Measurements from ENCODE around the gene TSPAN3.

Gene TSPAN3

DNA sequence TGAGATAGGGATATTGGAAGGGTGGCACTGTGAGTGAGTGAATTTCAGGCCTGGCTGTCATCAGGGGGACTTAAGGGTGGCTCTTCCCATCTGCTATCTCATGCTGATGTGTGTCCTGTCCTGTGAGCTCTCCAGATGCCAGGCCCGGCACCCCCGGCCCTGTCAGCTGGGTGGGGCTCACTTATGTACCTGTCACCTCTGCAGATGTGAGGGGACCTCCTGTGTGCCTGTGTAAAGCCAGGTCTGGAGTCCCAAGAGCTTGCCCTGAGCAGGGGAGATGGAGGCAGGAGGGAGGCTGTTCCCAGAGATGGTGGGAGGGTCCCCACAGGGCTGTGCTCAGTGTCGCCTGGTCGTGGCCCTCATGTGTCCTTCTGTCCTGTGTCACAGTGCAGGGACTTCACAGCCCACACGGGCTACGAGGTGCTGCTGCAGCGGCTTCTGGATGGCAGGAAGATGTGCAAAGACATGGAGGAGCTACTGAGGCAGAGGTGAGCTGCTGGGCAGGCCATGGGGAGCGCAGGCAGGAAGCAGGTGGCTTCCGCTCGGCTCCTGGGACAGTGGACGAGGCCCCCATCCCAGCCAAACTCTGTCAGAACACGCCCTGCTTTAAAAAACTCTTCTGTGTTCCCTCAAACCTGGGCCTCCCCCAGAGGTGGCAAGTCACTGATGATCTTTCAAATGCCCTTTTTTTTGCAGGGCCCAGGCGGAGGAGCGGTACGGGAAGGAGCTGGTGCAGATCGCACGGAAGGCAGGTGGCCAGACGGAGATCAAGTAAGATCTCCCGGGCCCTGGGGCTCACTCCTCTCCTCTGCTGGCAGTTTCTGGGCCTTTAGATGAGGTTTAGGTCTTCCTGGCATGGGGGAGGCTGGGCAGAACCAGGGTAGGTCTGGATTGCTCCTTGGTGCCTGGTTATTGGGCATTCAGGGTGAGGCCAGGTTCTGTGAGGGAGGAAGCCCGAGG is 52.9 kb downstream of the TSPAN3 start:
- no peaks in the 10 kb centered on the region for H3K36me3 ChIP-seq (ENCODE audit: control insufficient read depth in 2 of 2, insufficient read depth in 2 of 2, low read length in 2 of 2)
- H3K9me3 ChIP-seq (ENCODE audit: control insufficient read depth in 2 of 2, low read length in 2 of 2) = no peaks in the 10 kb centered on the region
- H3K4me1 ChIP-seq (ENCODE audit: control insufficient read depth in 2 of 2, insufficient read depth in 2 of 2, low read length in 2 of 2) = peaks cover 3 to 6% of the 10 kb centered on the region in 2 donors
- H3K27ac ChIP-seq (ENCODE audit: low read depth in 2 of 2, low read length in 2 of 2) = no peak overlapping the region
- no peaks in the 10 kb centered on the region for H3K27me3 ChIP-seq (ENCODE audit: control insufficient read depth in 2 of 2, insufficient read depth in 2 of 2, low read length in 2 of 2)
- H3K4me3 ChIP-seq (ENCODE audit: low read length in 2 of 2) = no peak overlapping the region
- H3K9ac ChIP-seq (ENCODE audit: low read depth in 1 of 2, low read length in 2 of 2) = no peak overlapping the region

DNA sequence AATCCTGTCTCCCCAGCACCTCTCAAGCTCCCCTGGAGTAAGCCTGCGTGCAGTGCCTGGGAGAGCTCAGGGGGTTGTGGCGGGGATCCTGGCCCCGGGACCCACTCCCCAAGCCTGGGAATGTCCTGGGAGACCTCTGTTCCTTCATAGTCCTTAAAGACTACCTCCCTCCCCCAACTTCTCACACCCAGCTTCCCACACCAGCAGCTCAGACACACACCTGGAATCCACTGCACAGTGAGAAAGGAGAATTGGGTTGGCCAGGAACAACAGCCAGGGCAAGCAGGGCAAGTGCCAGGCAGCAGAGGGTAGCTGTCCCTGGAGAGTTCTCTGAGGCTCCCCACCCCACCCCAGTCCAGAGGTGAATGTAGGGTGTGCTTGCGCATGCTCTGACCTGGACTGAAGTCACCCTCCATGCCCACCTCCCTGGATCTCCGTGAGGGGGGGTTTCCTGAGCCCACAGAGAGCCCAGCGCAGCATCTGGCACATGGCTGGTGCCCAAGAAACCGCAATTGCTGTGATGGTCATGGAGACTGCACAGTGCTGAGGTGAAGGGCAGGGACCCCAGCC is 53.7 kb downstream of the TSPAN3 start:
- Histone ChIP-seq H3K9me3 (ENCODE audit: control insufficient read depth in 2 of 2, low read length in 2 of 2) (no peaks in the 10 kb centered on the region), H3K36me3 (ENCODE audit: control insufficient read depth in 2 of 2, insufficient read depth in 2 of 2, low read length in 2 of 2) (no peaks in the 10 kb centered on the region), H3K27ac (ENCODE audit: low read depth in 2 of 2, low read length in 2 of 2) (no peak overlapping the region), H3K4me3 (ENCODE audit: low read length in 2 of 2) (no peak overlapping the region), H3K9ac (ENCODE audit: low read depth in 1 of 2, low read length in 2 of 2) (no peak overlapping the region), H3K4me1 (ENCODE audit: control insufficient read depth in 2 of 2, insufficient read depth in 2 of 2, low read length in 2 of 2) (peaks cover 3 to 4% of the 10 kb centered on the region in 2 donors), H3K27me3 (ENCODE audit: control insufficient read depth in 2 of 2, insufficient read depth in 2 of 2, low read length in 2 of 2) (no peaks in the 10 kb centered on the region)

DNA sequence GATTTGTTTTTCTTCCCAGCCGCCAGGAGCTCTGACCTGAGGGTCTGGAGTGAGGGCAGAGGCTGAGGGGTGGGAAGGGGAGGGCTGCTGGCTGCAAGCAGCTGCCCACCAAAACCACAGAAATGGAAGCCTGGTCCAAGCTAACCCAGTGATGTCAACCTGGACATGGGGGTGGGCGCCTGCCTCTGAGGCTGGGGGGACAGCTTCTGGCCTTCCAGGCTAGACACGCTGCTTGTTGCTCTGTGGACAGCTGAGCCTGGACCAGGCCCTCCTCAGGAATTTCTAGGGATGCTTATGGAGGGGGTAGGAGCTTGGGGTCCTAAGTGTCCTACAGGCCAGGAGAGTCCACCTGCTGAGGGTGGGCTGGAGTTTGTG is 54.6 kb downstream of the TSPAN3 start:
- Histone ChIP-seq H3K27ac (ENCODE audit: low read depth in 2 of 2, low read length in 2 of 2) (no peak overlapping the region), H3K4me3 (ENCODE audit: low read length in 2 of 2) (no peak overlapping the region), H3K9ac (ENCODE audit: low read depth in 1 of 2, low read length in 2 of 2) (no peak overlapping the region), H3K36me3 (ENCODE audit: control insufficient read depth in 2 of 2, insufficient read depth in 2 of 2, low read length in 2 of 2) (no peaks in the 10 kb centered on the region), H3K4me1 (ENCODE audit: control insufficient read depth in 2 of 2, insufficient read depth in 2 of 2, low read length in 2 of 2) (peaks cover 2 to 3% of the 10 kb centered on the region in 2 donors), H3K27me3 (ENCODE audit: control insufficient read depth in 2 of 2, insufficient read depth in 2 of 2, low read length in 2 of 2) (no peaks in the 10 kb centered on the region), H3K9me3 (ENCODE audit: control insufficient read depth in 2 of 2, low read length in 2 of 2) (no peaks in the 10 kb centered on the region)

DNA sequence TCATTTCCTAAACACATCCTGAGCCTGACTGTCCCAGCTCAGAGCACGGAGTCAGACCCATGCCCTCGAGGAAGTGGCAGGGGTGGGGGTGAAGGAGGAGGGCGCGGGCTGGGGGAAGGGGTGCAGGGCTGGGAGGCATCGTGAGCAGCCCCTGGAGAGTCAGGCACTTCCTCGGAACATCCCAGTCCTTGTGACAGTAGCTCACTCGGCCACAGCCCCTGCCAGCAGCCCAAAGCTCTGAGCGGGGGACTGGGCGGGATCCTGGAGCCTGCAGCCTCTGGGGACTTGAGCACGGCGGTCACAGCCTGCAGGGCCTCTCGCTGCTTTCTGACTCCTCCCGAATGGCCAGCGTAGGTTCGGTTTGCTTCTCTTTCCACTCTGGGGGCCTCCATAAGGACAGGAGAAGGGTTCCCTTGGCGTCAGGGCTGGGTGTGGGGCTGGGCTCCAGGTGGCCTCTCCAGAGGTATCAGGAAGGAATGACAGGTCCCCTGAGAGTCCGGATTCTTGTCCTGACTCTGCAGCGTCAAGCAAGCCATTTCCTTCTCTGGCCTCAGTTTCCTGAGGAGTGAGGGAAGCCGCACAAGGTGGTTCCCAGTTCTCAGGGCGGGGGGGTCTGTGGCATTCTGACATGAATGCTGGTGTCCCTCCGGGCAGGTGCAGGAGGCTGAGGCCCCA is 55.1 kb downstream of the TSPAN3 start:
- no peaks in the 10 kb centered on the region for H3K36me3 ChIP-seq (ENCODE audit: control insufficient read depth in 2 of 2, insufficient read depth in 2 of 2, low read length in 2 of 2)
- no peak overlapping the region for H3K9ac ChIP-seq (ENCODE audit: low read depth in 1 of 2, low read length in 2 of 2)
- no peak overlapping the region for H3K4me3 ChIP-seq (ENCODE audit: low read length in 2 of 2)
- peaks cover 2 to 3% of the 10 kb centered on the region in 2 donors for H3K4me1 ChIP-seq (ENCODE audit: control insufficient read depth in 2 of 2, insufficient read depth in 2 of 2, low read length in 2 of 2)
- no peak overlapping the region for H3K27ac ChIP-seq (ENCODE audit: low read depth in 2 of 2, low read length in 2 of 2)
- no peaks in the 10 kb centered on the region for H3K9me3 ChIP-seq (ENCODE audit: control insufficient read depth in 2 of 2, low read length in 2 of 2)
- no peaks in the 10 kb centered on the region for H3K27me3 ChIP-seq (ENCODE audit: control insufficient read depth in 2 of 2, insufficient read depth in 2 of 2, low read length in 2 of 2)

DNA sequence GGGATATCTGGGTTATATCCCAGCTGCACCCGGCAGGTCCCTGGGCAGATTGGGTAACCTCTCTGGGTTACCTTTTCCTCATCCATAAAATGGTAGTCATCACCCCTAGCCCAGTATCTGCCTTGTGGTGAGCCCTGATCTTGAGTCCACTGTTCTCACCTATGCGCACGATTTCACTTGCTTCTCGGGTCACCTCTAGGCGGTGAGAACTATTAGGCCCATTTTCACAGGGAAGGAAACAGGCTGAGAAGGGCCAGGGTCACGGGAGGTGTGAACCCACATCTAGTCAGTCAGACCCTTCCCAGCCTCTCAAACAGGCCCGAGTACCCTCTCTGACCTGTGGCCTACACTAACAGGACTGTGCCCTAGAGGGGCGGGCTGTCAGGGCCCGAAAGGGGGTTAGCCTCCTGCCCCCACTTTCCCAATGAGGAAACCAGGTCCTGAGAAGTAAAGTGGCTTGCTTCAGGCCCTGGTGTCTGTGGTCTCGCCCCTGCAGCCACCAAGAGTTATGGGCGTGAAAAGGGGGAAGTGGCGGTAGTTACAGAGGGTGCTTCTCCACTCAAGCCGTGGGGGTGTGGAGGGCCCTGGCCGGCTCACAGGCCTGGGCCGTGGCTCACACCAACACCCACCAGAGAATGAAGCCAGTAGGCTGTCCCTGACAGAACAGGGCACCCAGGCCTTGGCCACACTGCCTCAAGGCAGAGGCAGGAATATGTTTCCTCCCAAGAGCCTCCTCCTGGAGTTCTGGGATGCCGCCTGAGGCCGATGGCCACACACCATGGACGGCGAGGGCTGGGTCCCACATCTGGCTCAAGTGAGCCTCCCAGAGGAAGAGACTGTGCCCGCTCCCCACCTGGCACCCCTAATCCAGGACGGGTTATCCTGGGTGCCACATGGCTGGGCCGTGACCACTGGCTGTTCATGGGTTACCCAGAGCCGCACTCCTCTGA is 56.5 kb downstream of the TSPAN3 start:
- Histone ChIP-seq H3K4me1 (ENCODE audit: control insufficient read depth in 2 of 2, insufficient read depth in 2 of 2, low read length in 2 of 2) (peaks cover 0 to 3% of the 10 kb centered on the region in 2 donors), H3K9me3 (ENCODE audit: control insufficient read depth in 2 of 2, low read length in 2 of 2) (no peaks in the 10 kb centered on the region), H3K27me3 (ENCODE audit: control insufficient read depth in 2 of 2, insufficient read depth in 2 of 2, low read length in 2 of 2) (no peaks in the 10 kb centered on the region), H3K27ac (ENCODE audit: low read depth in 2 of 2, low read length in 2 of 2) (peak overlapping the region in 1 of 2 donors; percentile 58), H3K9ac (ENCODE audit: low read depth in 1 of 2, low read length in 2 of 2) (peak overlapping the region in 1 of 2 donors; percentile 14), H3K36me3 (ENCODE audit: control insufficient read depth in 2 of 2, insufficient read depth in 2 of 2, low read length in 2 of 2) (no peaks in the 10 kb centered on the region), H3K4me3 (ENCODE audit: low read length in 2 of 2) (no peak overlapping the region)

DNA sequence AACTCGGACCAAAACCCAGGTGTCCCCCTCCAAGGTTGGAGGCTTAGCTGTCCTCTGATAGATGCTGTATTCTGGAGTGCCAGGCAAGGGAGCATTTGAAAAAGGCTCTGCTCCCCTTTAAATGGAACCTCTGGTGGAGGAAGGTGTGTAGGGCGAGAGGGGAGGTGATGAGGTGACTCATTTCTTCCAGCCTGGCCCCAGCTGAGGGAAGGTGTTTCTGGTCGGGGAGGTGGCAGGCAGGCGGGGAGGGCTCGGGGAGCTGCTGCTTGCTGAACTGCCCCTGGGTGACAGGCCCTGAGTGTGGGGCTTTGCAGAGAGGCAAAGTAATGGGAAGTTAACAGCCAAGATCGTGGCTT is 57.2 kb downstream of the TSPAN3 start:
- Histone ChIP-seq H3K9ac (ENCODE audit: low read depth in 1 of 2, low read length in 2 of 2) (no peak overlapping the region), H3K9me3 (ENCODE audit: control insufficient read depth in 2 of 2, low read length in 2 of 2) (no peaks in the 10 kb centered on the region), H3K36me3 (ENCODE audit: control insufficient read depth in 2 of 2, insufficient read depth in 2 of 2, low read length in 2 of 2) (no peaks in the 10 kb centered on the region), H3K4me3 (ENCODE audit: low read length in 2 of 2) (no peak overlapping the region), H3K27me3 (ENCODE audit: control insufficient read depth in 2 of 2, insufficient read depth in 2 of 2, low read length in 2 of 2) (no peaks in the 10 kb centered on the region), H3K4me1 (ENCODE audit: control insufficient read depth in 2 of 2, insufficient read depth in 2 of 2, low read length in 2 of 2) (peaks cover 0 to 3% of the 10 kb centered on the region in 2 donors), H3K27ac (ENCODE audit: low read depth in 2 of 2, low read length in 2 of 2) (peak overlapping the region in 1 of 2 donors; percentile 58)

DNA sequence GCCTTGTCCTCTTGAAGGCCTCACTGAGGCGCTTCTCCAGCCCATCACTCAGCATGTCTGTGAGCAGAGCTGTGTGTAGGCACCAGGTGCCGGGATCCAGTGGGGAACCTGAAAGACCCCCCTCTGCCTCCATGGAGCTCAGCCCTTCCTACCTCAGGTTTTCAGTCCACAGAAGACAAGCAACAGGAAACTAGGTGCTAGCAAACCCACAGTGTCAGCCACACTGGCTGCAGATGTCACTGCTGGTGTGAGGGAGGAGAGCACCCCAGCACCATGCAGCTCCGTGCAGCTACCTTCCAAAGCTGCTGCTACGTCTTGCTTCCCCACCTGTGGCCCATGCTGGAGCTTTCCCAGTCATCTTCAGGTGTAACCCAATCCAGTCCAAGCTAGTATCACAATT is 58.0 kb downstream of the TSPAN3 start:
- Histone ChIP-seq H3K9me3 (ENCODE audit: control insufficient read depth in 2 of 2, low read length in 2 of 2) (no peaks in the 10 kb centered on the region), H3K4me3 (ENCODE audit: low read length in 2 of 2) (no peak overlapping the region), H3K27ac (ENCODE audit: low read depth in 2 of 2, low read length in 2 of 2) (peak overlapping the region in 1 of 2 donors; percentile 52), H3K4me1 (ENCODE audit: control insufficient read depth in 2 of 2, insufficient read depth in 2 of 2, low read length in 2 of 2) (peaks cover 0 to 3% of the 10 kb centered on the region in 2 donors), H3K9ac (ENCODE audit: low read depth in 1 of 2, low read length in 2 of 2) (no peak overlapping the region), H3K27me3 (ENCODE audit: control insufficient read depth in 2 of 2, insufficient read depth in 2 of 2, low read length in 2 of 2) (no peaks in the 10 kb centered on the region), H3K36me3 (ENCODE audit: control insufficient read depth in 2 of 2, insufficient read depth in 2 of 2, low read length in 2 of 2) (no peaks in the 10 kb centered on the region)

DNA sequence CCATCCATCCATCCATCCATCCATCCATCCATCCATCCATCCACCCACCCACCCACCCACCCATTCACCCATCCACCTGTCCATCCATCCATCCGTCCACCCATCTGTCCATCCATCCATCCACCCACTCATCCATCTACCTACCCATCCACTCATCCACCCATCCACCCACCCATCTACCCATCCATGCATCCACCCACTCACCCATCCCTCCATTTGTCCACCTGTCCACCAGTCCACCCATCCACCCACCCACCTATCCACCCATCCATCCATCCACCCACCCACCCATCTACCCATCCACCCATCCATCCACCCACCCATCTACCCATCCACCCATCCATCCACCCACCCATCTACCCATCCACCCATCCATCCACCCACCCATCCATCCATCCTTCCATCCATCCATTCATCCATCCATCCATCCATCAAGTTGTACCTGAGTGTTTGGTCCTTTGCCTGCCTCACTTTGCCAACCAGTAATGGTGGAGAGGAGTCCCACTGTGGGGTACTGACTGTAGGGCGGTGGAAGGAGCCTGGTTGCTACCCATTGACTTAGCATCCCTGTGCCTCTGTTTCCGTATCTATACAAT is 58.7 kb downstream of the TSPAN3 start:
- H3K4me1 ChIP-seq (ENCODE audit: control insufficient read depth in 2 of 2, insufficient read depth in 2 of 2, low read length in 2 of 2) = peaks cover 0 to 3% of the 10 kb centered on the region in 2 donors
- H3K4me3 ChIP-seq (ENCODE audit: low read length in 2 of 2) = no peak overlapping the region
- no peaks in the 10 kb centered on the region for H3K27me3 ChIP-seq (ENCODE audit: control insufficient read depth in 2 of 2, insufficient read depth in 2 of 2, low read length in 2 of 2)
- H3K9me3 ChIP-seq (ENCODE audit: control insufficient read depth in 2 of 2, low read length in 2 of 2) = no peaks in the 10 kb centered on the region
- H3K9ac ChIP-seq (ENCODE audit: low read depth in 1 of 2, low read length in 2 of 2) = no peak overlapping the region
- no peak overlapping the region for H3K27ac ChIP-seq (ENCODE audit: low read depth in 2 of 2, low read length in 2 of 2)
- no peaks in the 10 kb centered on the region for H3K36me3 ChIP-seq (ENCODE audit: control insufficient read depth in 2 of 2, insufficient read depth in 2 of 2, low read length in 2 of 2)

DNA sequence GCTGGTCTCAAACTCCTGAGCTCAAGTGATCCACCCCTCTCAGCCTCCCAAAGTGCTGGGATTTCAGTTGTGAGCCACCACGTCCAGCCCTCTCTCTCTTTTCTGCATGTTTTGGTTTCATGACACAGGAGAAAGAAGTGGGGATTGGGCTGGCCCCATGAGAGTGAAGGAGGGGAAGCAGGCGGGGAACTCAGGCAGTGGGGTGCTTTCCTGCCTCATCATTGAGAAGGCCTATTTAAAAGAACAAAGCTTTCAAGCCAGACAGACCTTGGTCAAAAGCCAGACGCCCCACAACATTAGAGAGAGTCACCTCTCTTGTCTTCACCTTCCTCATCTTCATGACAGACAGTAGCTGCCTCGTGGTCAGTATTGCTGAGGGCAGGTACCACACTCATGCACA is 60.1 kb downstream of the TSPAN3 start:
- H3K4me1 ChIP-seq (ENCODE audit: control insufficient read depth in 2 of 2, insufficient read depth in 2 of 2, low read length in 2 of 2) = peaks cover 0 to 3% of the 10 kb centered on the region in 2 donors
- no peaks in the 10 kb centered on the region for H3K27me3 ChIP-seq (ENCODE audit: control insufficient read depth in 2 of 2, insufficient read depth in 2 of 2, low read length in 2 of 2)
- H3K9ac ChIP-seq (ENCODE audit: low read depth in 1 of 2, low read length in 2 of 2) = no peak overlapping the region
- H3K9me3 ChIP-seq (ENCODE audit: control insufficient read depth in 2 of 2, low read length in 2 of 2) = no peaks in the 10 kb centered on the region
- no peaks in the 10 kb centered on the region for H3K36me3 ChIP-seq (ENCODE audit: control insufficient read depth in 2 of 2, insufficient read depth in 2 of 2, low read length in 2 of 2)
- H3K4me3 ChIP-seq (ENCODE audit: low read length in 2 of 2) = no peak overlapping the region
- no peak overlapping the region for H3K27ac ChIP-seq (ENCODE audit: low read depth in 2 of 2, low read length in 2 of 2)

Data from mucosa of rectum (tissue), 2 donors.